GM23248 (cell line): Measurements from ENCODE around the gene C12orf54. TPM values are rescaled to one million over a fixed set of nuclear protein-coding genes. Genes with fewer than 3 reads are reported as not detected.

Experiments used
- DNase-seq: peaks from one replicate; pipeline ENCODE4 v3.0.0-alpha.2; 2015
- H2AFZ ChIP-seq: fragments of 200-600 bp; sonication (generic); 2 replicates; pipeline ENCODE4 v1.6.1; 2016; ENCODE audit warnings: antibody characterized with exemption
- H3F3A ChIP-seq: fragments of 200-600 bp; sonication (generic); 2 replicates; pipeline ENCODE4 v1.6.1; 2016; ENCODE audit warnings: mild to moderate bottlenecking, antibody characterized with exemption, mixed run types; ENCODE audit not compliant: insufficient read depth
- H3K27ac ChIP-seq: fragments of 200-600 bp; sonication (generic); 2 replicates; pipeline ENCODE4 v1.5.1; 2016; ENCODE audit warnings: mild to moderate bottlenecking
- H3K27me3 ChIP-seq: fragments of 200-600 bp; sonication (generic); replicated peaks from 2 replicates; pipeline ENCODE4 v1.6.1; 2016; ENCODE audit warnings: mild to moderate bottlenecking; ENCODE audit not compliant: insufficient read depth
- H3K36me3 ChIP-seq: fragments of 200-600 bp; sonication (generic); 2 replicates; pipeline ENCODE4 v1.6.1; 2016; ENCODE audit warnings: low read depth, mild to moderate bottlenecking
- H3K4me1 ChIP-seq: fragments of 200-600 bp; sonication (generic); 2 replicates; pipeline ENCODE4 v1.6.1; 2016; ENCODE audit warnings: mild to moderate bottlenecking; ENCODE audit not compliant: insufficient read depth
- H3K4me2 ChIP-seq: fragments of 200-600 bp; sonication (generic); one replicate; pipeline ENCODE4 v1.6.1; 2016; ENCODE audit warnings: mild to moderate bottlenecking; ENCODE audit not compliant: unreplicated experiment
- H3K4me3 ChIP-seq: fragments of 200-600 bp; sonication (generic); 2 replicates; pipeline ENCODE4 v1.5.1; 2016; ENCODE audit warnings: mild to moderate bottlenecking
- H3K79me2 ChIP-seq: fragments of 200-600 bp; sonication (generic); 2 replicates; pipeline ENCODE4 v1.6.1; 2016; ENCODE audit warnings: mild to moderate bottlenecking; ENCODE audit not compliant: insufficient read depth
- H3K9ac ChIP-seq: fragments of 200-600 bp; sonication (generic); 2 replicates; pipeline ENCODE4 v1.6.1; 2016; ENCODE audit warnings: mild to moderate bottlenecking
- H3K9me2 ChIP-seq: fragments of 200-600 bp; sonication (generic); 2 replicates; pipeline ENCODE4 v1.6.1; 2016; ENCODE audit warnings: mixed run types, mild to moderate bottlenecking, moderate library complexity; ENCODE audit not compliant: insufficient read depth
- H3K9me3 ChIP-seq: fragments of 200-600 bp; sonication (generic); one replicate; pipeline ENCODE4 v1.6.1; 2017; ENCODE audit warnings: low read depth
- H4K20me1 ChIP-seq: fragments of 200-600 bp; sonication (generic); 2 replicates; pipeline ENCODE4 v1.6.0; 2016; ENCODE audit not compliant: insufficient read depth
- EZH2 ChIP-seq: fragments of 200-600 bp; sonication (generic); IDR thresholded peaks from 2 replicates; pipeline ENCODE4 v1.6.1; 2018; ENCODE audit warnings: antibody characterized with exemption, mild to moderate bottlenecking; ENCODE audit not compliant: insufficient read depth, poor library complexity, severe bottlenecking
- EZH2phosphoT487 ChIP-seq: fragments of 200-600 bp; sonication (generic); IDR thresholded peaks from 2 replicates; pipeline ENCODE4 v1.6.1; 2018; ENCODE audit warnings: antibody characterized with exemption, moderate library complexity, mild to moderate bottlenecking, low read depth; ENCODE audit not compliant: insufficient read depth
- WGBS, 2 experiments: methylation state at CpG; one replicate each; pipeline ENCODE4 v1.1.6; 2015 to 2017; ENCODE audit warnings: low lambda C conversion rate in 2 of 2, low coverage in 1 of 2; ENCODE audit errors: missing lambda C conversion rate in 2 of 2; 5-methylcytosine and 5-hydroxymethylcytosine counted together
- in situ Hi-C: fragments of 300-500 bp; cut with MboI; formaldehyde crosslinking; loops from 2 replicates; pipeline ENCODE4 v1.15.0; 2020
- polyA plus RNA-seq: library from polyadenylated mRNA; unstranded; fragments of >200 nt; fragmentation: Nextera tagmentation; extraction: Ambion mirVana; gene quantifications from 2 replicates; pipeline ENCODE4 v1.2.1, GENCODE V29; 2016
- total RNA-seq: library from RNA; depleted of rRNA; stranded (reverse); fragments of >200 nt; shearing (Covaris generic); gene quantifications from 2 replicates; pipeline ENCODE4 v1.2.3, GENCODE V29; 2014; rRNA removed

The C12orf54 gene
- total and polyA plus RNA-seq, 2 experiments from 2014 or later = not detected

GRCh38 chr12:48542300-48542928 is 60.1 kb downstream of the C12orf54 start:
- Histone ChIP-seq H3K9ac (no peak overlapping the region), H3K9me2 (no peaks in the 10 kb centered on the region), H3K79me2 (no peaks in the 10 kb centered on the region), H3K27me3 (peaks cover 7% of the 10 kb centered on the region), H3K4me3 (no peak overlapping the region), H3K4me1 (no peaks in the 10 kb centered on the region), H2AFZ (no peak overlapping the region), H3K9me3 (no peaks in the 10 kb centered on the region), H3F3A (no peaks in the 10 kb centered on the region), H3K36me3 (no peaks in the 10 kb centered on the region), H3K4me2 (no peak overlapping the region), H4K20me1 (no peaks in the 10 kb centered on the region), H3K27ac (no peak overlapping the region)
- TF ChIP-seq EZH2 (no peak), EZH2phosphoT487 (no peak)
- 31% methylated on average over 8 of the region's 8 CpGs for WGBS, 2 experiments
- in situ Hi-C loops = no loop called here
- DNase-seq = peak; percentile 47

GRCh38 chr12:48545833-48546469 is 63.7 kb downstream of the C12orf54 start:
- H2AFZ ChIP-seq = no peak overlapping the region
- TF ChIP-seq EZH2 = no peak
- no peak for TF ChIP-seq EZH2phosphoT487
- in situ Hi-C loops = no loop called here
- WGBS, 2 experiments = 15 to 17% methylated on average over 4 of the region's 4 CpGs
- H4K20me1 ChIP-seq = no peaks in the 10 kb centered on the region
- no peak overlapping the region for H3K4me2 ChIP-seq
- no peaks in the 10 kb centered on the region for H3K4me1 ChIP-seq
- H3K4me3 ChIP-seq = no peak overlapping the region
- H3K9me3 ChIP-seq = no peaks in the 10 kb centered on the region
- no peaks in the 10 kb centered on the region for H3K79me2 ChIP-seq
- H3F3A ChIP-seq = no peaks in the 10 kb centered on the region
- H3K36me3 ChIP-seq = no peaks in the 10 kb centered on the region
- no peak for DNase-seq
- peaks cover 7% of the 10 kb centered on the region for H3K27me3 ChIP-seq
- no peak overlapping the region for H3K27ac ChIP-seq
- H3K9me2 ChIP-seq = no peaks in the 10 kb centered on the region
- H3K9ac ChIP-seq = no peak overlapping the region

Other genes with a start within 250 kb of the C12orf54 start
- 7.8 and 8.2 TPM in 2 replicates for gene ZNF641, start 131.6 kb upstream of the C12orf54 start, total RNA-seq
- 3.2 and 3.3 TPM in 2 replicates for gene ZNF641, start 131.6 kb upstream of the C12orf54 start, polyA plus RNA-seq
- not detected in 2 replicates for gene ANP32D, start 9.9 kb upstream of the C12orf54 start, total RNA-seq
- not detected in 2 replicates for gene ANP32D, start 9.9 kb upstream of the C12orf54 start, polyA plus RNA-seq
- gene OR8S1, start 43.1 kb downstream of the C12orf54 start, total RNA-seq = not detected in 2 replicates
- gene OR8S1, start 43.1 kb downstream of the C12orf54 start, polyA plus RNA-seq = not detected in 2 replicates
- not detected in 2 replicates for gene LALBA, start 87.5 kb downstream of the C12orf54 start, total RNA-seq
- gene LALBA, start 87.5 kb downstream of the C12orf54 start, polyA plus RNA-seq = not detected in 2 replicates
- 25.7 and 44.4 TPM in 2 replicates for gene KANSL2, start 199.7 kb downstream of the C12orf54 start, total RNA-seq
- gene KANSL2, start 199.7 kb downstream of the C12orf54 start, polyA plus RNA-seq = 28.6 and 30.0 TPM in 2 replicates
- 19.3 and 71.6 TPM in 2 replicates for gene CCNT1, start 234.2 kb downstream of the C12orf54 start, total RNA-seq
- 5.5 and 6.7 TPM in 2 replicates for gene CCNT1, start 234.2 kb downstream of the C12orf54 start, polyA plus RNA-seq